HepG2 (cell line): ENCODE results near the gene NELFB. TPM values are rescaled to one million over a fixed set of nuclear protein-coding genes. Genes with fewer than 3 reads are reported as not detected.

Experiments
- ARID4A ChIP-seq: sonication (generic); formaldehyde crosslinking; IDR thresholded peaks from 2 replicates; pipeline ENCODE4 v1.5.0; 2020; ENCODE audit warnings: mild to moderate bottlenecking, missing genetic modification reagents, borderline replicate concordance
- GABPA ChIP-seq, 2 experiments: IDR thresholded peaks; 2 replicates each; pipeline ENCODE4 v1.6.1; 2011 to 2016; ENCODE audit warnings: low read depth in 2 of 2, low read length in 1 of 2, missing biosample characterization in 1 of 2, missing genetic modification characterization in 1 of 2
- GATA4 ChIP-seq: sonication (generic); IDR thresholded peaks from 2 replicates; pipeline ENCODE4 v1.6.1; 2016; ENCODE audit warnings: antibody characterized with exemption, low read depth, borderline replicate concordance
- GATAD2A ChIP-seq: IDR thresholded peaks from 2 replicates; pipeline ENCODE4 v1.6.1; 2016
- HDAC1 ChIP-seq: sonication (generic); formaldehyde crosslinking; IDR thresholded peaks from 2 replicates; pipeline ENCODE4 v1.5.1; 2020; ENCODE audit warnings: mild to moderate bottlenecking, missing genetic modification reagents
- MED1 ChIP-seq: sonication (generic); formaldehyde crosslinking; IDR thresholded peaks from 2 replicates; pipeline ENCODE4 v1.4.0; 2020; ENCODE audit warnings: missing genetic modification reagents
- MYC ChIP-seq: sonication (generic); formaldehyde crosslinking; IDR thresholded peaks from 2 replicates; pipeline ENCODE4 v1.9.0; 2021; ENCODE audit warnings: missing genetic modification reagents, borderline replicate concordance
- NFKBIZ ChIP-seq: IDR thresholded peaks from 2 replicates; pipeline ENCODE4 v1.6.1; 2018; ENCODE audit warnings: missing genetic modification reagents, missing compliant biosample characterization
- NFRKB ChIP-seq: fragments of 450-650 bp; IDR thresholded peaks from 2 replicates; pipeline ENCODE4 v1.6.1; 2017
- RBFOX2 ChIP-seq: fragments of 200-400 bp; formaldehyde crosslinking; IDR thresholded peaks from 2 replicates; pipeline ENCODE4 v1.6.1; 2017; ENCODE audit warnings: low read depth, mild to moderate bottlenecking, low read length
- RFXANK ChIP-seq: IDR thresholded peaks from 2 replicates; pipeline ENCODE4 v1.6.1; 2016
- TBX2 ChIP-seq: sonication (generic); formaldehyde crosslinking; IDR thresholded peaks from 2 replicates; pipeline ENCODE4 v1.5.0; 2020; ENCODE audit warnings: missing genetic modification reagents, mild to moderate bottlenecking, borderline replicate concordance
- ZFP82 ChIP-seq: sonication (generic); formaldehyde crosslinking; IDR thresholded peaks from 2 replicates; pipeline ENCODE4 v1.5.1; 2020; ENCODE audit warnings: mild to moderate bottlenecking, missing genetic modification reagents, borderline replicate concordance
- ZNF101 ChIP-seq: sonication (generic); formaldehyde crosslinking; IDR thresholded peaks from 2 replicates; pipeline ENCODE4 v1.4.0; 2020; ENCODE audit warnings: mild to moderate bottlenecking, low read depth, missing genetic modification reagents, borderline replicate concordance
- ZNF296 ChIP-seq: sonication (generic); formaldehyde crosslinking; conservative IDR thresholded peaks from 2 replicates; pipeline ENCODE4 v1.5.0; 2020; ENCODE audit warnings: mild to moderate bottlenecking, missing genetic modification reagents
- ZNF484 ChIP-seq: sonication (generic); formaldehyde crosslinking; IDR thresholded peaks from 2 replicates; pipeline ENCODE4 v1.5.1; 2020; ENCODE audit warnings: mild to moderate bottlenecking, low read depth, missing genetic modification reagents, borderline replicate concordance
- ZNF552 ChIP-seq: sonication (generic); formaldehyde crosslinking; IDR thresholded peaks from 2 replicates; pipeline ENCODE4 v1.9.0; 2022; ENCODE audit warnings: missing genetic modification reagents, mild to moderate bottlenecking, borderline replicate concordance
- ZNF569 ChIP-seq: sonication (generic); formaldehyde crosslinking; IDR thresholded peaks from 2 replicates; pipeline ENCODE4 v1.5.0; 2020; ENCODE audit warnings: mild to moderate bottlenecking, missing genetic modification reagents, moderate library complexity, borderline replicate concordance
- ZNF850 ChIP-seq: sonication (generic); formaldehyde crosslinking; conservative IDR thresholded peaks from 2 replicates; pipeline ENCODE4 v1.9.0; 2021; ENCODE audit warnings: mild to moderate bottlenecking, missing genetic modification reagents
- ZNF878 ChIP-seq: sonication (generic); formaldehyde crosslinking; IDR thresholded peaks from 2 replicates; pipeline ENCODE4 v1.8.1; 2023; ENCODE audit warnings: mild to moderate bottlenecking, missing genetic modification reagents, moderate library complexity
- ZNF883 ChIP-seq: sonication (generic); formaldehyde crosslinking; IDR thresholded peaks from 2 replicates; pipeline ENCODE4 v1.5.1; 2020; ENCODE audit warnings: mild to moderate bottlenecking, missing genetic modification reagents; ENCODE audit errors: not compliant biosample characterization
- ZSCAN21 ChIP-seq: sonication (generic); formaldehyde crosslinking; IDR thresholded peaks from 2 replicates; pipeline ENCODE4 v1.8.0; 2022; ENCODE audit warnings: mild to moderate bottlenecking, missing genetic modification reagents, moderate library complexity, borderline replicate concordance
- polyA plus RNA-seq, 8 experiments: library from polyadenylated mRNA; depleted of rRNA in 3 of 8; stranded (reverse) in 7 of 8; unstranded in 1 of 8; fragments of >200 nt; fragmentation: Illumina TruSeq in 4 of 8; extraction: Trizol in 4 of 8; gene quantifications; 2 replicates each; pipeline versions ENCODE4 v1.2.1 to v1.2.3, GENCODE V29; 2011 to 2016; ENCODE audit warnings: low read depth in 4 of 8, missing spikeins in 1 of 8, mixed read lengths in 1 of 8; ENCODE audit not compliant: insufficient read depth in 1 of 8
- total RNA-seq, 5 experiments: library from RNA; depleted of rRNA; stranded (reverse); fragments of >200 nt; fragmentation: Illumina TruSeq; extraction: Trizol; gene quantifications; 2 replicates each; pipeline ENCODE4 v1.2.3, GENCODE V29; 2016; ENCODE audit warnings: low read depth in 1 of 5
- TF ChIP-seq, protein P1 (sequence below): sonication (generic); formaldehyde crosslinking; IDR thresholded peaks from 2 replicates; pipeline ENCODE4 v1.5.0; 2020; ENCODE audit warnings: missing genetic modification reagents
- TF ChIP-seq, protein P2 (sequence below): sonication (generic); formaldehyde crosslinking; IDR thresholded peaks from 2 replicates; pipeline ENCODE4 v1.5.0; 2020; ENCODE audit warnings: mild to moderate bottlenecking, missing genetic modification reagents, moderate library complexity

NELFB gene
- total and polyA plus RNA-seq, 2 of the 13 experiments (the other 11 are each of a cell fraction or from before 2014, with no cell fraction given): 26.5 to 45.8 TPM

DNA sequence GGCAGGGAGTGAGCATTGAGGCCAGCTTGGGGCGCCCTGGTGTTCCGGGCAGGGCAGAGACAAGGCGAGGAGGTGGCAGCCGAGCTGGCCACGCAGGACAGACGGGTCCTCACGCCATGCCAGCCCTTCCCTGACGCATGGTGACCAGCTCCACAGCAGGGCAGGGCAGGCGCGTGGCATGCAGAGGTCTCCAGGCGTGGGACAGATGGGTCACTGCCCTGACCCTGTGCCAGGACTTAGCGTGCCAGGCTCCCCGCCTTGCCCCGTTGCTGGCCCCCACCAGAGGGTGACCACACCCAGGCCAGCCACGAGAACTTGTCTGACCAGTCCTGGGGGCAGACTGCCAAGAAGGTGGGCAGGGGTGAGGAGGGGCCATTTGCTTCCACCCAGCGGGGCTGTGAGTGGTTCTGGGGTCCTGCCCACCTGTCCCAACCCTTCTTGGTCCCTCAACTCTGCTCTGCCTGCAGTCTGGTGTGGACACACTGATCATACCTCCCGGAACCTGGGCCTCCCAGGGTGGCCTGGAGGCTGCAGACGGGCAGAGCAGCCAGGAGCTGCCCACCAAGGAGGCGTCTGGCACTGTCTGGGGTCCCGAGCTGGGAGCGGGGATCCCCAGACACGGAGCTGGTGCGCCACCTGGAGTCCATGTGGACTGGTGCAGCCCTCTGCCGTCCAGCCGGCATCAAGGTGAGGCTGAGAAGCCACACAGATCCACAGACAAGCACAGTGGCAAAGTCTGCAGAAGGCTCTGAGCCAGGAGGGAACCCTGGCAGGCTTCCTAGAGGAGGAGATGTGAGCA lies 27.9 kb upstream of the NELFB start, which contains the start of gene RNF224 (continued):
- TF ChIP-seq ARID4A (CRISPR knock-in tag) (peak; percentile 29; the same call in 1 of the 2 replicates), ZNF883 (CRISPR knock-in tag) (peak; percentile 63), RFXANK (CRISPR knock-in tag) (no peak), ZNF101 (CRISPR knock-in tag) (no peak), GABPA (IDR thresholded peaks at IDR 0.05; ENCODE audit: low read depth, low read length) (no peak), GABPA (CRISPR knock-in tag; IDR thresholded peaks at IDR 0.05; ENCODE audit: low read depth) (no peak), ZNF850 (CRISPR knock-in tag) (no peak), GATAD2A (CRISPR knock-in tag) (peak; percentile 52; the same call in 1 of the 2 replicates), TBX2 (CRISPR knock-in tag) (peak; percentile 35; the same call in 1 of the 2 replicates), HDAC1 (CRISPR knock-in tag) (peak; percentile 50; the same call in 1 of the 2 replicates), ZNF484 (CRISPR knock-in tag) (no peak), ZNF878 (CRISPR knock-in tag) (no peak), MYC (CRISPR knock-in tag) (0 out of 2 replicates have a peak, but pooled peaks have one; percentile 31), ZNF296 (CRISPR knock-in tag) (no peak), NFRKB (no peak), GATA4 (no peak), ZNF569 (CRISPR knock-in tag) (no peak), ZNF552 (no peak), RBFOX2 (no peak), ZSCAN21 (CRISPR knock-in tag) (no peak), ZFP82 (no peak), MED1 (CRISPR knock-in tag) (peak; percentile 46), NFKBIZ (CRISPR knock-in tag) (no peak)
- TF ChIP-seq, protein P1, sequence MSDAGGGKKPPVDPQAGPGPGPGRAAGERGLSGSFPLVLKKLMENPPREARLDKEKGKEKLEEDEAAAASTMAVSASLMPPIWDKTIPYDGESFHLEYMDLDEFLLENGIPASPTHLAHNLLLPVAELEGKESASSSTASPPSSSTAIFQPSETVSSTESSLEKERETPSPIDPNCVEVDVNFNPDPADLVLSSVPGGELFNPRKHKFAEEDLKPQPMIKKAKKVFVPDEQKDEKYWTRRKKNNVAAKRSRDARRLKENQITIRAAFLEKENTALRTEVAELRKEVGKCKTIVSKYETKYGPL: no peak
- TF ChIP-seq, protein P2, sequence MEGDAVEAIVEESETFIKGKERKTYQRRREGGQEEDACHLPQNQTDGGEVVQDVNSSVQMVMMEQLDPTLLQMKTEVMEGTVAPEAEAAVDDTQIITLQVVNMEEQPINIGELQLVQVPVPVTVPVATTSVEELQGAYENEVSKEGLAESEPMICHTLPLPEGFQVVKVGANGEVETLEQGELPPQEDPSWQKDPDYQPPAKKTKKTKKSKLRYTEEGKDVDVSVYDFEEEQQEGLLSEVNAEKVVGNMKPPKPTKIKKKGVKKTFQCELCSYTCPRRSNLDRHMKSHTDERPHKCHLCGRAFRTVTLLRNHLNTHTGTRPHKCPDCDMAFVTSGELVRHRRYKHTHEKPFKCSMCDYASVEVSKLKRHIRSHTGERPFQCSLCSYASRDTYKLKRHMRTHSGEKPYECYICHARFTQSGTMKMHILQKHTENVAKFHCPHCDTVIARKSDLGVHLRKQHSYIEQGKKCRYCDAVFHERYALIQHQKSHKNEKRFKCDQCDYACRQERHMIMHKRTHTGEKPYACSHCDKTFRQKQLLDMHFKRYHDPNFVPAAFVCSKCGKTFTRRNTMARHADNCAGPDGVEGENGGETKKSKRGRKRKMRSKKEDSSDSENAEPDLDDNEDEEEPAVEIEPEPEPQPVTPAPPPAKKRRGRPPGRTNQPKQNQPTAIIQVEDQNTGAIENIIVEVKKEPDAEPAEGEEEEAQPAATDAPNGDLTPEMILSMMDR (CRISPR knock-in tag): peak; percentile 98
